ENCODE results near the gene CNGB1. TPM values are rescaled to one million over a fixed set of nuclear protein-coding genes. Genes with fewer than 3 reads are reported as not detected.
"Not testable (repeated sequence)": the region's sequence is repeated elsewhere in the genome, so short reads cannot be mapped to it uniquely, and the experiment has no call there.

The CNGB1 gene
- total RNA-seq, 2 experiments from 2014 or later = not detected

DNA sequence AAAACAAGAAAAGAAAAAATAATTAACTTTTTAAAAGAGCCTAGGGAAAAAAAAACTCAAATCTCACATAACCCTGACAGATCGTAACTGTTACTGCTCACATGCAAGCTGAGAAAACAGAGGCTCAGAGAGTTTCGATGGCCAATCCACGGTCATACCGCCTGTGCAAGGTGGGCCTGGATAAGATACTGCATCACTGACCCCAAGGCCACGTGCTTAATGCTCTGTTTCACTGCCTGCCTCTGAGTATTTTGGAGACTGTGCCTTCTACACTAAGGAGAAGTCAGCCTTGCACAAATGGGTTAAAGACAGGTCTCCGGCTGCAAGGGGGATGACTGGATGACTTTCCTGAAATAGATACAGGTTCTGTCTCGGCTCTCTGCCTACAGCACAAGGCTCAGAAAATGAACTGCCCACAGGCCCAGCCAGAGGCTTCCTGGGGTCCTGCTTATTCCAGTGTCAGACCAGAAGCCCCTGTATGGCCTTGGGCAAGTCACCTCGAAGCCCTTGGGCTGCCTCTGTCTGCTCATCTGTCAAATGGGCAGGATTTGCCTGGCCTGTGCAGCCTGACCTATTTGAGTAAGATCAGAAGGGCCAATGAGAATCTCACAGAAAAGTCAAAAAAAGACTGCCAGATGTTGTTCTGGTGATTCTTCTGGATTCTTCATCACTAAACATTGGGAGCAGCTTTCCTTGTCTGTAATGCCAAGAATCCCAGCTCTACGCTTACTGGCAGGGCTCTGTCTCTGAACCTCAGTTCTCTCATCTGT is 25.8 kb downstream of the CNGB1 start:
- ChIA-PET CTCF (ENCODE audit: unreplicated experiment) (no interaction called here), POLR2A (interaction anchor here (0.7 kb wide), 1 partner anchor 181 kb away, joined by 3 read pairs; no protein-coding TSS in a partner anchor)
- BruUV-seq (replicated peaks) = no TSS peak
- intact Hi-C loops (cut with micrococcal nuclease; ENCODE audit: unreplicated experiment) = no loop called here
- no peaks in the 10 kb centered on the region for H3K9me2 ChIP-seq (ENCODE audit: insufficient read depth, low read length)
- no peak for TF ChIP-seq EZH2phosphoT487 (IDR thresholded peaks at IDR 0.05; ENCODE audit: borderline replicate concordance, low read depth, low read length)
- TF ChIP-seq, protein P1, sequence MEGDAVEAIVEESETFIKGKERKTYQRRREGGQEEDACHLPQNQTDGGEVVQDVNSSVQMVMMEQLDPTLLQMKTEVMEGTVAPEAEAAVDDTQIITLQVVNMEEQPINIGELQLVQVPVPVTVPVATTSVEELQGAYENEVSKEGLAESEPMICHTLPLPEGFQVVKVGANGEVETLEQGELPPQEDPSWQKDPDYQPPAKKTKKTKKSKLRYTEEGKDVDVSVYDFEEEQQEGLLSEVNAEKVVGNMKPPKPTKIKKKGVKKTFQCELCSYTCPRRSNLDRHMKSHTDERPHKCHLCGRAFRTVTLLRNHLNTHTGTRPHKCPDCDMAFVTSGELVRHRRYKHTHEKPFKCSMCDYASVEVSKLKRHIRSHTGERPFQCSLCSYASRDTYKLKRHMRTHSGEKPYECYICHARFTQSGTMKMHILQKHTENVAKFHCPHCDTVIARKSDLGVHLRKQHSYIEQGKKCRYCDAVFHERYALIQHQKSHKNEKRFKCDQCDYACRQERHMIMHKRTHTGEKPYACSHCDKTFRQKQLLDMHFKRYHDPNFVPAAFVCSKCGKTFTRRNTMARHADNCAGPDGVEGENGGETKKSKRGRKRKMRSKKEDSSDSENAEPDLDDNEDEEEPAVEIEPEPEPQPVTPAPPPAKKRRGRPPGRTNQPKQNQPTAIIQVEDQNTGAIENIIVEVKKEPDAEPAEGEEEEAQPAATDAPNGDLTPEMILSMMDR (conservative IDR thresholded peaks at IDR 0.05; ENCODE audit: low read length) = no peak
- no peaks in the 10 kb centered on the region for H3K36me3 ChIP-seq (ENCODE audit: insufficient read depth, low read length)
- no peaks in the 10 kb centered on the region for H3K4me1 ChIP-seq (ENCODE audit: insufficient read depth, low read length, poor library complexity, severe bottlenecking)
- no peak for DNase-seq (ENCODE audit: low spot score)
- H3K4me2 ChIP-seq (ENCODE audit: low read length) = no peak overlapping the region
- no peaks in the 10 kb centered on the region for H3K9me3 ChIP-seq (ENCODE audit: low read length)
- no peaks in the 10 kb centered on the region for H3K79me2 ChIP-seq (ENCODE audit: insufficient read depth, low read depth, low read length)
- H4K20me1 ChIP-seq (ENCODE audit: insufficient read depth, low read length) = no peaks in the 10 kb centered on the region
- H3K27ac ChIP-seq (ENCODE audit: low read depth, low read length, poor library complexity, severe bottlenecking) = no peak overlapping the region
- no peak overlapping the region for H2AFZ ChIP-seq (ENCODE audit: low read length)
- no peak overlapping the region for H3K4me3 ChIP-seq (ENCODE audit: low read depth, low read length, poor library complexity, severe bottlenecking)

DNA sequence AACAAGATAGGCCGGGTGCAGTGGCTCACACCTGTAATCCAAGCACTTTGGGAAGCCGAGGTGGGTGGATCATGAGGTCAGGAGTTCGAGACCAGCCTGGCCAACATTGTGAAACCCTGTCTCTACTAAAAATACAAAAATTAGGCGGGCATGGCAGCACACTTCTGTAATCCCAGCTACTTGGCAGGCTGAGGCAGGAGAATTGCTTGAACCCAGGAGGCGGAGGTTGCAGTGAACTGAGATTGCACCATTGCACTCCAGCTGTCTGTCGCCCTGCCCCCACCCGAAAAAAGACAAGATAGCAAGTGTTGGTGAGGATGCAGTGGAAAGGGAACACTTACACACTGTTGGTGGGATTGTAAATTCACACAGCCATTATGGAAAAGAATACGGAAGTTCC is 27.5 kb downstream of the CNGB1 start:
- H3K36me3 ChIP-seq (ENCODE audit: insufficient read depth, low read length); H3K4me1 ChIP-seq (ENCODE audit: insufficient read depth, low read length, poor library complexity, severe bottlenecking); H3K9me3 ChIP-seq (ENCODE audit: low read length); H3K9me2 ChIP-seq (ENCODE audit: insufficient read depth, low read length); H3K4me3 ChIP-seq (ENCODE audit: low read depth, low read length, poor library complexity, severe bottlenecking); H3K79me2 ChIP-seq (ENCODE audit: insufficient read depth, low read depth, low read length); H2AFZ ChIP-seq (ENCODE audit: low read length); H3K27ac ChIP-seq (ENCODE audit: low read depth, low read length, poor library complexity, severe bottlenecking); DNase-seq (ENCODE audit: low spot score); intact Hi-C loops (cut with micrococcal nuclease; ENCODE audit: unreplicated experiment); POLR2A ChIA-PET; H4K20me1 ChIP-seq (ENCODE audit: insufficient read depth, low read length); CTCF ChIA-PET (ENCODE audit: unreplicated experiment); BruUV-seq (replicated peaks); H3K4me2 ChIP-seq (ENCODE audit: low read length): not testable (repeated sequence)

DNA sequence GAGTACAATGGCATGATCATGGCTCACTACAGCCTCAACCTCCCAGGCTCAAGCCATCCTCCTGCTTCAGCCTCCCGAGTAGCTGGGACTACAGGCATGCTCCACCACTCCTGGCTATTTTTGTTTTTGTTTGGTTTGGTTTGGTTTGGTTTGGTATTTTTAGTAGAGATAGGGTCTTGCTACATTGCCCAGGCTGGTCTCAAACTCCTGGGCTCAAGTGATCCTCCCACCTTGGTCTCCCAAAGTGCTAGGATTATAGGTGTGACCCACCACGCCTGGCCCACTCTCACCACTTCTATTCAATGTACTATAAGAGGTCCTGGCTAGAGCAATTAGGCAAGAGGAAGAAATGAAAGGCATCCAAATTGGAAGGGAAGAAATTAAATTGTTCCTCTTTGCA is 29.0 kb downstream of the CNGB1 start:
- H3K36me3 ChIP-seq (ENCODE audit: insufficient read depth, low read length); H3K27ac ChIP-seq (ENCODE audit: low read depth, low read length, poor library complexity, severe bottlenecking); H3K9me3 ChIP-seq (ENCODE audit: low read length); CTCF ChIA-PET (ENCODE audit: unreplicated experiment); H3K4me1 ChIP-seq (ENCODE audit: insufficient read depth, low read length, poor library complexity, severe bottlenecking); H3K4me3 ChIP-seq (ENCODE audit: low read depth, low read length, poor library complexity, severe bottlenecking); H4K20me1 ChIP-seq (ENCODE audit: insufficient read depth, low read length); H3K9me2 ChIP-seq (ENCODE audit: insufficient read depth, low read length); H3K4me2 ChIP-seq (ENCODE audit: low read length); BruUV-seq (replicated peaks); H2AFZ ChIP-seq (ENCODE audit: low read length); intact Hi-C loops (cut with micrococcal nuclease; ENCODE audit: unreplicated experiment); H3K79me2 ChIP-seq (ENCODE audit: insufficient read depth, low read depth, low read length); DNase-seq (ENCODE audit: low spot score): not testable (repeated sequence)
- POLR2A ChIA-PET = interaction anchor here (0.6 kb wide), 1 partner anchor 228 kb away, joined by 5 read pairs; no protein-coding TSS in a partner anchor

Data from OCI-LY7 (cell line).